OCI-LY3 (cell line): ENCODE measurements around the gene PDE8A.

Experiments
- EZH2phosphoT487 ChIP-seq: fragments of 200-600 bp; shearing (Covaris generic); IDR thresholded peaks from 2 replicates; pipeline ENCODE4 v1.6.1; 2018; ENCODE audit warnings: antibody characterized with exemption, mixed run types, low read depth
- TF ChIP-seq, protein P1 (sequence below): fragments of 200-600, 300-600 bp; sonication (generic); IDR thresholded peaks from 2 replicates; pipeline ENCODE4 v1.5.1; 2014; ENCODE audit warnings: antibody characterized with exemption, low read length, low read depth

DNA sequence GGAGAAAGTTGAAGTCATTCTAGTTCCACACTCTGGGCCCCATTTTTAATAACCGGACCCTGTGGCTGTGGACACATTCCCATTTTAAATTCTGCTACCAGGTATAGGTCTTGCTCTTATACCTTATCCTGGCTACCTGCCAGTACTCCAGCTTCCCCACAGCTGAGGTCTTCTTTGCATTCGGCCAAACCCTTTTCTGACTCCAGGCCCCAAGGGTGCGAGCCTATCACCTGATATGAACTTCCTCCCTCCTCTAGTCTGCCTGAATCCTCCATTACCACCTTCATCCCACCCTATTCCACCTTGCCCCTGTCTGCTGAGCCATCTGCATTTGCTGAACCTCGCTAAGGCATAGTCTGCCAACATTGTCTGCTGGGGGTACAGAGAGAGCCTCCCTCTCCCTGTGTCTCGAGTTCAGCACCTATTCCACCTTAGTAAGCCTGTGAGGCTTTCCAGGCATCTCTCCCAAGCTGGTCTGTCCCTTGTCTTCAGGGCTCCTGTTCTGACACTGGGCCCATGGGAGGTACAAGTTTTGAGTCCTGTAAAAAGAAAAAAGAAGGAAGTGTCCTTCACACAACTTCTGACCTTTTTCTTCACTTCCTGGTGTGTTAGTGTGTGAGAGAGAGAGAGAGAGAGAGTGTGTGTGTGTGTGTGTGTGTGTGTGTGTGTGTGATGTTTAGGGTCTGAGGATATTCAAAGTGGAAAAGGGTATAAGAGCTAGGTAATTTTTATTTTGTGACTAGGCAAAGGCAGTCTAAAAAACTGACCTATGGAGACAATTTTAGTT, 27.0 kb downstream of the PDE8A start:
- TF ChIP-seq, protein P1, sequence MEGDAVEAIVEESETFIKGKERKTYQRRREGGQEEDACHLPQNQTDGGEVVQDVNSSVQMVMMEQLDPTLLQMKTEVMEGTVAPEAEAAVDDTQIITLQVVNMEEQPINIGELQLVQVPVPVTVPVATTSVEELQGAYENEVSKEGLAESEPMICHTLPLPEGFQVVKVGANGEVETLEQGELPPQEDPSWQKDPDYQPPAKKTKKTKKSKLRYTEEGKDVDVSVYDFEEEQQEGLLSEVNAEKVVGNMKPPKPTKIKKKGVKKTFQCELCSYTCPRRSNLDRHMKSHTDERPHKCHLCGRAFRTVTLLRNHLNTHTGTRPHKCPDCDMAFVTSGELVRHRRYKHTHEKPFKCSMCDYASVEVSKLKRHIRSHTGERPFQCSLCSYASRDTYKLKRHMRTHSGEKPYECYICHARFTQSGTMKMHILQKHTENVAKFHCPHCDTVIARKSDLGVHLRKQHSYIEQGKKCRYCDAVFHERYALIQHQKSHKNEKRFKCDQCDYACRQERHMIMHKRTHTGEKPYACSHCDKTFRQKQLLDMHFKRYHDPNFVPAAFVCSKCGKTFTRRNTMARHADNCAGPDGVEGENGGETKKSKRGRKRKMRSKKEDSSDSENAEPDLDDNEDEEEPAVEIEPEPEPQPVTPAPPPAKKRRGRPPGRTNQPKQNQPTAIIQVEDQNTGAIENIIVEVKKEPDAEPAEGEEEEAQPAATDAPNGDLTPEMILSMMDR = no peak
- no peak for TF ChIP-seq EZH2phosphoT487
